ENCODE results near the gene GNB1L. TPM values are rescaled to one million over a fixed set of nuclear protein-coding genes. Genes with fewer than 3 reads are reported as not detected.

Gene GNB1L
- total and polyA plus RNA-seq, 10 of the 15 experiments (the other 5 are each of a cell fraction or from before 2014, with no cell fraction given), result 0.21 to 19.4 (median 6.8) TPM

GRCh38 chr22:19779011-19779421 lies 75.7 kb downstream of the GNB1L start:
- intact Hi-C loops (cut with micrococcal nuclease; ENCODE audit: unreplicated experiment), result no loop called here
- WGBS (ENCODE audit: insufficient coverage, insufficient replicate concordance, low lambda C conversion rate, missing lambda C conversion rate), result 68% methylated on average over 10 of the region's 10 CpGs
- CTCF ChIA-PET, result interaction anchor here (1.4 kb wide), 1 partner anchor 49 kb away, joined by 5 read pairs; no protein-coding TSS in a partner anchor

More at GRCh38 chr22:19779011-19779421, 75.7 kb downstream of the GNB1L start:
- FAIRE-seq (no peak), DNase-seq (ENCODE audit: low read depth, low spot score) (no peak), ATAC-seq (no peak)
- H3K27me3 ChIP-seq (replicated peaks in 1 of 2; ENCODE audit: control insufficient read depth in 2 of 2, insufficient read depth in 2 of 2, low read length in 1 of 2), result peaks cover 0 to 2% of the 10 kb centered on the region in 2 experiments; a peak in 2 of 4 replicates
- H3K4me1 ChIP-seq (ENCODE audit: control insufficient read depth, insufficient read depth, low read length), result no peaks in the 10 kb centered on the region
- no peak overlapping the region for H2AFZ ChIP-seq (ENCODE audit: control insufficient read depth, low read depth, low read length)
- TF ChIP-seq ZSCAN29 (IDR thresholded peaks at IDR 0.05) (no peak), ZNF217 (IDR thresholded peaks at IDR 0.05) (no peak), SIX5 (IDR thresholded peaks at IDR 0.05; ENCODE audit: low read depth, low read length, severe bottlenecking) (no peak), ZNF687 (IDR thresholded peaks at IDR 0.05) (no peak), SREBF2 (IDR thresholded peaks at IDR 0.05; ENCODE audit: low read length) (no peak), BMI1 (IDR thresholded peaks at IDR 0.05; ENCODE audit: borderline replicate concordance) (no peak), E4F1 (IDR thresholded peaks at IDR 0.05; ENCODE audit: borderline replicate concordance, partially characterized antibody) (no peak), CEBPB (IDR thresholded peaks at IDR 0.05; ENCODE audit: borderline replicate concordance in 1 of 2, low read depth in 2 of 2, low read length in 2 of 2) (no peak), SUZ12 (IDR thresholded peaks at IDR 0.05; ENCODE audit: unreplicated experiment) (no peak), SUPT20H (IDR thresholded peaks at IDR 0.05; ENCODE audit: borderline replicate concordance, control insufficient read depth, low read depth, low read length) (no peak), ZBTB40 (IDR thresholded peaks at IDR 0.05; ENCODE audit: borderline replicate concordance) (no peak), ASH2L (IDR thresholded peaks at IDR 0.05; ENCODE audit: borderline replicate concordance, low read depth) (no peak)
- no TSS peak for BruUV-seq (replicated peaks)
- H3K79me2 ChIP-seq (ENCODE audit: control insufficient read depth, insufficient read depth, low read length), result no peaks in the 10 kb centered on the region
- H3K9ac ChIP-seq (ENCODE audit: control insufficient read depth, insufficient read depth, low read length), result no peak overlapping the region
- ChIA-PET SMC1A (ENCODE audit: uncharacterized antibody, unreplicated experiment) (no interaction called here), RAD21 (ENCODE audit: unreplicated experiment) (no interaction called here), POLR2A (no interaction called here)
- no peaks in the 10 kb centered on the region for H3K36me3 ChIP-seq (ENCODE audit: control insufficient read depth in 2 of 2, insufficient read depth in 2 of 2, low read length in 1 of 2)
- H3K27ac ChIP-seq (ENCODE audit: control insufficient read depth, insufficient read depth), result no peak overlapping the region
- no peak overlapping the region for H3K4me3 ChIP-seq
- no peaks in the 10 kb centered on the region for H4K20me1 ChIP-seq (ENCODE audit: control insufficient read depth, insufficient read depth)
- in situ Hi-C loops (cut with MboI), result no loop called here
- no peak overlapping the region for H3K4me2 ChIP-seq (ENCODE audit: control insufficient read depth, insufficient read depth)
- H3K9me3 ChIP-seq (replicated peaks; ENCODE audit: control insufficient read depth, insufficient read depth, low read length), result no peaks in the 10 kb centered on the region

All from GM12878 (cell line).